Left cardiac atrium (tissue), 4 donors: ENCODE results near the gene FRZB. TPM values are rescaled to one million over a fixed set of nuclear protein-coding genes. Genes with fewer than 3 reads are reported as not detected.

Source experiments
- ATAC-seq, 2 donors: fragments of 200-7000 bp; cut with Tn5 transposase; one replicate each; pipeline ENCODE4 v1.9.1; 2020; ENCODE audit warnings: mild to moderate bottlenecking in 2 of 2, moderate library complexity in 2 of 2
- DNase-seq: peaks from one replicate; pipeline ENCODE4 v3.0.0-alpha.2; 2020
- intact Hi-C, 2 donors: fragments of 100-400 bp; cut with DNase I; formaldehyde crosslinking; loops; one replicate each; pipeline versions ENCODE4 v1.14.1 to v1.15.1; 2022 to 2023
- total RNA-seq, 2 donors: library from RNA; stranded (reverse); fragmentation: NEBNext Ultra II Directional; extraction: Animal tissue kit (Norgen Biotek cat#: 25700); gene quantifications; one replicate each; pipeline ENCODE4 v1.2.1, GENCODE V29; 2021
- donor health status: DM: no; HTN: yes; CAD: no.
- donor health status: DM: no; HTN: yes; CAD: no; lungs with severe emphysema.
- donor health status: DM: yes; HTN: yes; CAD: no.
- donor health status: Dilated cardiomyopathy.

The FRZB gene
- total RNA-seq, 2 donors from 2014 or later: 2.4 to 5.3 TPM

GRCh38 chr2:182854375-182855105 lies 11.9 kb downstream of the FRZB start:
- intact Hi-C loops: no loop called here
- DNase-seq (no peak), ATAC-seq (no peak)

GRCh38 chr2:182852801-182853200 lies 13.6 kb downstream of the FRZB start:
- intact Hi-C loops: no loop called here
- ATAC-seq (no peak), DNase-seq (no peak)

- intact Hi-C loops: no loop called here
- ATAC-seq (no peak), DNase-seq (no peak)
Measured at GRCh38 chr2:182852090-182852489, 14.3 kb downstream of the FRZB start.

GRCh38 chr2:182845794-182846417 lies 20.5 kb downstream of the FRZB start:
- intact Hi-C loops: no loop called here
- DNase-seq (no peak), ATAC-seq (no peak)

GRCh38 chr2:182836451-182836850 lies 30.0 kb downstream of the FRZB start:
- DNase-seq (no peak), ATAC-seq (no peak)
- intact Hi-C loops: no loop called here

GRCh38 chr2:182834293-182834692 lies 32.1 kb downstream of the FRZB start:
- ATAC-seq (no peak), DNase-seq (no peak)
- intact Hi-C loops: no loop called here

GRCh38 chr2:182833084-182833854 lies 33.2 kb downstream of the FRZB start:
- ATAC-seq (no peak), DNase-seq (no peak)
- intact Hi-C loops: no loop called here

- DNase-seq: no peak
- no peak for ATAC-seq
- intact Hi-C loops: no loop called here
Measured at GRCh38 chr2:182831921-182832320, 34.5 kb downstream of the FRZB start.

GRCh38 chr2:182831101-182831500 lies 35.3 kb downstream of the FRZB start:
- no peak for ATAC-seq
- DNase-seq: no peak
- intact Hi-C loops: no loop called here

- intact Hi-C loops: no loop called here
- DNase-seq (no peak), ATAC-seq (no peak)
Measured at GRCh38 chr2:182827182-182827879, 39.1 kb downstream of the FRZB start.

- intact Hi-C loops: no loop called here
- no peak for DNase-seq
- ATAC-seq: no peak
Measured at GRCh38 chr2:182826496-182826895, 39.9 kb downstream of the FRZB start.

- no peak for DNase-seq
- no peak for ATAC-seq
- intact Hi-C loops: no loop called here
Measured at GRCh38 chr2:182826064-182826463, 40.4 kb downstream of the FRZB start.

- DNase-seq: no peak
- no peak for ATAC-seq
- intact Hi-C loops: no loop called here
Measured at GRCh38 chr2:182824767-182825158, 41.7 kb downstream of the FRZB start.

- intact Hi-C loops: no loop called here
- ATAC-seq: no peak
Measured at GRCh38 chr2:182824056-182824766, 42.2 kb downstream of the FRZB start.

GRCh38 chr2:182822733-182823132 lies 43.7 kb downstream of the FRZB start:
- ATAC-seq (no peak), DNase-seq (no peak)
- intact Hi-C loops: no loop called here

More at GRCh38 chr2:182824056-182824766, 42.2 kb downstream of the FRZB start:
- DNase-seq: no peak

GRCh38 chr2:182821182-182821581 lies 45.3 kb downstream of the FRZB start:
- no peak for DNase-seq
- intact Hi-C loops: no loop called here
- no peak for ATAC-seq

- DNase-seq (no peak), ATAC-seq (no peak)
- intact Hi-C loops: no loop called here
Measured at GRCh38 chr2:182819412-182819811, 47.0 kb downstream of the FRZB start.

GRCh38 chr2:182818925-182819324 lies 47.5 kb downstream of the FRZB start:
- no peak for ATAC-seq

GRCh38 chr2:182818501-182818900 lies 47.9 kb downstream of the FRZB start:
- intact Hi-C loops: no loop called here
- no peak for DNase-seq
- no peak for ATAC-seq

More at GRCh38 chr2:182818925-182819324, 47.5 kb downstream of the FRZB start:
- intact Hi-C loops: no loop called here
- no peak for DNase-seq
